Measurements from ENCODE around the gene LRRC3B.

LRRC3B gene

GRCh38 chr3:26708501-26708900 lies 85.9 kb downstream of the LRRC3B start:
- no peak for DNase-seq (ENCODE audit: low read depth in 2 of 2)

- DNase-seq (ENCODE audit: low read depth in 2 of 2): no peak
Measured at GRCh38 chr3:26712211-26713026, 89.8 kb downstream of the LRRC3B start.

- DNase-seq (ENCODE audit: low read depth in 2 of 2): no peak
Measured at GRCh38 chr3:26713091-26713490, 90.5 kb downstream of the LRRC3B start.

GRCh38 chr3:26714485-26714884 lies 91.9 kb downstream of the LRRC3B start:
- DNase-seq (ENCODE audit: low read depth in 2 of 2): no peak

GRCh38 chr3:26715431-26715830 lies 92.9 kb downstream of the LRRC3B start:
- DNase-seq (ENCODE audit: low read depth in 2 of 2): no peak

- DNase-seq (ENCODE audit: low read depth in 2 of 2): no peak
Measured at GRCh38 chr3:26718315-26718714, 95.7 kb downstream of the LRRC3B start.

GRCh38 chr3:26719134-26719533 lies 96.6 kb downstream of the LRRC3B start:
- no peak for DNase-seq (ENCODE audit: low read depth in 2 of 2)

- DNase-seq (ENCODE audit: low read depth in 2 of 2): no peak
Measured at GRCh38 chr3:26721047-26721446, 98.5 kb downstream of the LRRC3B start.

- no peak for DNase-seq (ENCODE audit: low read depth in 2 of 2)
Measured at GRCh38 chr3:26731843-26732242, 109.3 kb downstream of the LRRC3B start.

- DNase-seq (ENCODE audit: low read depth in 2 of 2): no peak
Measured at GRCh38 chr3:26750263-26750662, 127.7 kb downstream of the LRRC3B start.

- DNase-seq (ENCODE audit: low read depth in 2 of 2): no peak
Measured at GRCh38 chr3:26752466-26752865, 129.9 kb downstream of the LRRC3B start.

- DNase-seq (ENCODE audit: low read depth in 2 of 2): no peak
Measured at GRCh38 chr3:26753095-26753494, 130.5 kb downstream of the LRRC3B start.

- no peak for DNase-seq (ENCODE audit: low read depth in 2 of 2)
Measured at GRCh38 chr3:26757978-26758377, 135.4 kb downstream of the LRRC3B start.

Data from stimulated activated CD4-positive, alpha-beta T cell treated with anti-CD3 and anti-CD28 coated beads, Interleukin-1b, Interleukin-23, amount 100 ng/mL, for 4 hours (primary cell).